Measurements from ENCODE around the gene PELI2. TPM values are rescaled to one million over a fixed set of nuclear protein-coding genes. Genes with fewer than 3 reads are reported as not detected.

Gene PELI2
- total and polyA plus RNA-seq, 2 donors (not counting 1 experiment from before 2014, with no cell fraction given), result 15.5 to 29.2 TPM

GRCh38 chr14:56149151-56149550 is 30.9 kb downstream of the PELI2 start:
- Histone ChIP-seq H3K27ac (ENCODE audit: insufficient read depth, low read length) (no peak overlapping the region), H3K9ac (ENCODE audit: insufficient read depth, low read length) (no peak overlapping the region), H4K20me1 (ENCODE audit: control insufficient read depth, extremely low read depth, insufficient read depth, low read length) (no peaks in the 10 kb centered on the region), H3K4me2 (ENCODE audit: extremely low read depth, insufficient read depth, low read length) (no peak overlapping the region), H3K27me3 (ENCODE audit: control insufficient read depth, insufficient read depth, low read length) (no peaks in the 10 kb centered on the region), H3K9me3 (ENCODE audit: control insufficient read depth, insufficient read depth, low read depth, low read length) (no peaks in the 10 kb centered on the region), H3K79me2 (ENCODE audit: control insufficient read depth, insufficient read depth, low read length) (no peaks in the 10 kb centered on the region), H3K36me3 (ENCODE audit: control insufficient read depth, insufficient read depth, low read length) (no peaks in the 10 kb centered on the region), H3K4me1 (ENCODE audit: control insufficient read depth, extremely low read depth, insufficient read depth, low read length) (peaks cover 2% of the 10 kb centered on the region), H2AFZ (ENCODE audit: low read length) (no peak overlapping the region), H3K4me3 (replicated peaks in 1 of 4; ENCODE audit: control extremely low read depth in 1 of 4, insufficient read depth in 1 of 4, low read depth in 3 of 4, low read length in 4 of 4) (no peak overlapping the region)
- no peak for TF ChIP-seq EZH2 (IDR thresholded peaks at IDR 0.05; ENCODE audit: low read length, missing control alignments)
- no peak for TF ChIP-seq CTCF (conservative IDR thresholded peaks at IDR 0.05 in 1 of 2, IDR thresholded peaks at IDR 0.05 in 1 of 2; ENCODE audit: low read depth in 1 of 2, low read length in 2 of 2)
- no peak for DNase-seq (ENCODE audit: low read depth in 2 of 2)

- no peaks in the 10 kb centered on the region for H4K20me1 ChIP-seq (ENCODE audit: control insufficient read depth, extremely low read depth, insufficient read depth, low read length)
- H3K4me3 ChIP-seq (replicated peaks in 1 of 4; ENCODE audit: control extremely low read depth in 1 of 4, insufficient read depth in 1 of 4, low read depth in 3 of 4, low read length in 4 of 4), result no peak overlapping the region
- H3K4me1 ChIP-seq (ENCODE audit: control insufficient read depth, extremely low read depth, insufficient read depth, low read length), result peaks cover 2% of the 10 kb centered on the region
- no peak overlapping the region for H3K27ac ChIP-seq (ENCODE audit: insufficient read depth, low read length)
- no peaks in the 10 kb centered on the region for H3K36me3 ChIP-seq (ENCODE audit: control insufficient read depth, insufficient read depth, low read length)
- no peaks in the 10 kb centered on the region for H3K27me3 ChIP-seq (ENCODE audit: control insufficient read depth, insufficient read depth, low read length)
- DNase-seq (ENCODE audit: low read depth in 2 of 2), result no peak
- no peak for TF ChIP-seq EZH2 (IDR thresholded peaks at IDR 0.05; ENCODE audit: low read length, missing control alignments)
- no peak for TF ChIP-seq CTCF (conservative IDR thresholded peaks at IDR 0.05 in 1 of 2, IDR thresholded peaks at IDR 0.05 in 1 of 2; ENCODE audit: low read depth in 1 of 2, low read length in 2 of 2)
- H3K9ac ChIP-seq (ENCODE audit: insufficient read depth, low read length), result no peak overlapping the region
- H3K9me3 ChIP-seq (ENCODE audit: control insufficient read depth, insufficient read depth, low read depth, low read length), result no peaks in the 10 kb centered on the region
- H3K4me2 ChIP-seq (ENCODE audit: extremely low read depth, insufficient read depth, low read length), result no peak overlapping the region
- H3K79me2 ChIP-seq (ENCODE audit: control insufficient read depth, insufficient read depth, low read length), result no peaks in the 10 kb centered on the region
- H2AFZ ChIP-seq (ENCODE audit: low read length), result no peak overlapping the region
Observed at GRCh38 chr14:56149995-56150394, 31.8 kb downstream of the PELI2 start.

GRCh38 chr14:56150645-56151345 is 32.6 kb downstream of the PELI2 start:
- Histone ChIP-seq H3K79me2 (ENCODE audit: control insufficient read depth, insufficient read depth, low read length) (no peaks in the 10 kb centered on the region), H3K4me2 (ENCODE audit: extremely low read depth, insufficient read depth, low read length) (no peak overlapping the region), H3K27ac (ENCODE audit: insufficient read depth, low read length) (no peak overlapping the region), H3K9me3 (ENCODE audit: control insufficient read depth, insufficient read depth, low read depth, low read length) (no peaks in the 10 kb centered on the region), H3K4me1 (ENCODE audit: control insufficient read depth, extremely low read depth, insufficient read depth, low read length) (peaks cover 2% of the 10 kb centered on the region), H3K27me3 (ENCODE audit: control insufficient read depth, insufficient read depth, low read length) (no peaks in the 10 kb centered on the region), H3K9ac (ENCODE audit: insufficient read depth, low read length) (no peak overlapping the region), H4K20me1 (ENCODE audit: control insufficient read depth, extremely low read depth, insufficient read depth, low read length) (no peaks in the 10 kb centered on the region), H3K36me3 (ENCODE audit: control insufficient read depth, insufficient read depth, low read length) (no peaks in the 10 kb centered on the region), H2AFZ (ENCODE audit: low read length) (no peak overlapping the region), H3K4me3 (replicated peaks in 1 of 4; ENCODE audit: control extremely low read depth in 1 of 4, insufficient read depth in 1 of 4, low read depth in 3 of 4, low read length in 4 of 4) (no peak overlapping the region)
- no peak for DNase-seq (ENCODE audit: low read depth in 2 of 2)
- TF ChIP-seq EZH2 (IDR thresholded peaks at IDR 0.05; ENCODE audit: low read length, missing control alignments) (no peak), CTCF (conservative IDR thresholded peaks at IDR 0.05 in 1 of 2, IDR thresholded peaks at IDR 0.05 in 1 of 2; ENCODE audit: low read depth in 1 of 2, low read length in 2 of 2) (no peak)
